Measurements from ENCODE around the gene TSC22D3. TPM values are rescaled to one million over a fixed set of nuclear protein-coding genes. Genes with fewer than 3 reads are reported as not detected.

Gene TSC22D3
- total and polyA plus RNA-seq, 7 donors = 40.5 to 551 (median 272) TPM

GRCh38 chrX:107726816-107727534 lies 48.6 kb downstream of the TSC22D3 start:
- TF ChIP-seq POLR2AphosphoS5 (IDR thresholded peaks at IDR 0.05) (no peak), EP300 (IDR thresholded peaks at IDR 0.05) (no peak), POLR2A (IDR thresholded peaks at IDR 0.05) (no peak), CTCF (IDR thresholded peaks at IDR 0.05) (no peak)
- Histone ChIP-seq H3K9me3 (no peaks in the 10 kb centered on the region), H3K27me3 (peaks cover 0 to 4% (median 0%) of the 10 kb centered on the region in 3 donors), H3K4me3 (no peak overlapping the region), H3K4me1 (peaks cover 0 to 59% (median 45%) of the 10 kb centered on the region in 4 donors), H3K36me3 (no peaks in the 10 kb centered on the region), H3K27ac (peak overlapping the region in 1 of 4 donors; percentile 18)
- intact Hi-C loops (cut with DNase I) = no loop called here
- WGBS, 2 donors = 35 to 64% methylated on average over 9 of the region's 9 CpGs
- no peak for DNase-seq

- no peak overlapping the region for H3K4me3 ChIP-seq
- no peaks in the 10 kb centered on the region for H3K36me3 ChIP-seq
- H3K9me3 ChIP-seq = no peaks in the 10 kb centered on the region
- DNase-seq = no peak
- peaks cover 0 to 50% (median 38%) of the 10 kb centered on the region in 4 donors for H3K4me1 ChIP-seq
- intact Hi-C loops (cut with DNase I) = no loop called here
- H3K27me3 ChIP-seq = peaks cover 0 to 4% (median 0%) of the 10 kb centered on the region in 3 donors
- H3K27ac ChIP-seq = peak overlapping the region in 1 of 4 donors; percentile 16
- TF ChIP-seq POLR2A (IDR thresholded peaks at IDR 0.05) (no peak), CTCF (IDR thresholded peaks at IDR 0.05) (no peak), EP300 (IDR thresholded peaks at IDR 0.05) (no peak), POLR2AphosphoS5 (IDR thresholded peaks at IDR 0.05) (no peak)
- WGBS, 2 donors = 54 to 79% methylated on average over 9 of the region's 9 CpGs
Observed at GRCh38 chrX:107725761-107726555, 49.6 kb downstream of the TSC22D3 start.

GRCh38 chrX:107724653-107725052 lies 50.9 kb downstream of the TSC22D3 start:
- no peak for DNase-seq
- intact Hi-C loops (cut with DNase I) = no loop called here
- no peak for TF ChIP-seq POLR2AphosphoS5 (IDR thresholded peaks at IDR 0.05)
- TF ChIP-seq EP300 (IDR thresholded peaks at IDR 0.05) = no peak
- TF ChIP-seq CTCF (IDR thresholded peaks at IDR 0.05) = no peak
- no peak for TF ChIP-seq POLR2A (IDR thresholded peaks at IDR 0.05)
- 84 to 95% methylated on average over 3 of the region's 3 CpGs for WGBS, 2 donors
- Histone ChIP-seq H3K9me3 (no peaks in the 10 kb centered on the region), H3K4me1 (peaks cover 0 to 39% (median 28%) of the 10 kb centered on the region in 4 donors), H3K4me3 (no peak overlapping the region), H3K27me3 (peaks cover 0 to 4% (median 0%) of the 10 kb centered on the region in 3 donors), H3K36me3 (no peaks in the 10 kb centered on the region), H3K27ac (no peak overlapping the region)

GRCh38 chrX:107723511-107723910 lies 52.1 kb downstream of the TSC22D3 start:
- DNase-seq = no peak
- Histone ChIP-seq H3K27ac (peak overlapping the region in 1 of 4 donors; percentile 8), H3K4me3 (no peak overlapping the region), H3K27me3 (peaks cover 0 to 4% (median 0%) of the 10 kb centered on the region in 3 donors), H3K9me3 (no peaks in the 10 kb centered on the region), H3K4me1 (peaks cover 0 to 39% (median 23%) of the 10 kb centered on the region in 4 donors), H3K36me3 (no peaks in the 10 kb centered on the region)
- TF ChIP-seq POLR2A (IDR thresholded peaks at IDR 0.05) (no peak), CTCF (IDR thresholded peaks at IDR 0.05) (no peak), POLR2AphosphoS5 (IDR thresholded peaks at IDR 0.05) (no peak), EP300 (IDR thresholded peaks at IDR 0.05) (no peak)
- WGBS, 2 donors = 91 to 94% methylated on average over 4 of the region's 4 CpGs
- intact Hi-C loops (cut with DNase I) = no loop called here
